Heart right ventricle (tissue), 16 donors: Measurements from ENCODE around the gene CEP164. TPM values are rescaled to one million over a fixed set of nuclear protein-coding genes. Genes with fewer than 3 reads are reported as not detected.
"Not testable (repeated sequence)": the region's sequence is repeated elsewhere in the genome, so short reads cannot be mapped to it uniquely, and the experiment has no call there.

Experiments used
- ATAC-seq, 8 donors: fragments of 200-7000 bp; cut with Tn5 transposase; one replicate each; pipeline ENCODE4 v1.9.1; 2020; ENCODE audit warnings: mild to moderate bottlenecking in 8 of 8, moderate library complexity in 8 of 8, moderate number of reproducible peaks in 1 of 8
- DNase-seq, 2 donors: peaks; one replicate each; pipeline ENCODE4 v3.0.0-alpha.2; 2020
- H3K27ac ChIP-seq, 10 donors: fragments of 200-600 bp; sonication (generic) in 2 of 10; one replicate each; pipeline versions ENCODE4 v1.5.0 to v1.8.0; 2020 to 2022; ENCODE audit warnings: mild to moderate bottlenecking in 3 of 10
- H3K27me3 ChIP-seq, 7 donors: fragments of 200-600 bp; one replicate each; pipeline ENCODE4 v1.8.0; 2021 to 2022; ENCODE audit warnings: mild to moderate bottlenecking in 2 of 7
- H3K36me3 ChIP-seq, 9 donors: fragments of 200-600 bp; sonication (generic) in 1 of 9; one replicate each; pipeline versions ENCODE4 v1.5.0 to v1.8.0; 2020 to 2022; ENCODE audit warnings: mild to moderate bottlenecking in 2 of 9
- H3K4me1 ChIP-seq, 9 donors: fragments of 200-600 bp; sonication (generic) in 1 of 9; one replicate each; pipeline versions ENCODE4 v1.5.0 to v1.8.0; 2020 to 2022; ENCODE audit warnings: mild to moderate bottlenecking in 4 of 9
- H3K4me3 ChIP-seq, 10 donors: fragments of 200-600 bp; sonication (generic) in 2 of 10; one replicate each; pipeline versions ENCODE4 v1.5.0 to v1.8.0; 2020 to 2022; ENCODE audit warnings: mild to moderate bottlenecking in 7 of 10, moderate library complexity in 2 of 10
- H3K9me3 ChIP-seq, 11 donors: fragments of 200-600 bp in 10 of 11; sonication (generic) in 2 of 11; one replicate each; pipeline versions ENCODE4 v1.5.0 to v1.8.0; 2013 to 2022; ENCODE audit warnings: mild to moderate bottlenecking in 2 of 11, control low read depth in 1 of 11, moderate library complexity in 1 of 11
- WGBS, 2 donors: extraction: QIAGEN DNeasy Blood & Tissue Kit; methylation state at CpG; one replicate each; pipeline ENCODE4 v1.1.7; 2013; ENCODE audit warnings: inconsistent platforms in 1 of 2; 5-methylcytosine and 5-hydroxymethylcytosine counted together
- intact Hi-C, 10 donors: fragments of 100-400 bp; cut with DNase I; formaldehyde crosslinking; loops; one replicate each; pipeline versions ENCODE4 v1.11.1 to v1.14.2; 2022
- polyA plus RNA-seq, 2 donors: library from polyadenylated mRNA; stranded (reverse); fragments of 200-250 nt; gene quantifications; one replicate each; pipeline ENCODE4 v1.2.3, GENCODE V29; 2013
- total RNA-seq, 10 donors: library from RNA; stranded (reverse); fragmentation: NEBNext Ultra II Directional in 3 of 10; extraction: Animal tissue kit (Norgen Biotek cat#: 25700) in 3 of 10; gene quantifications; one replicate each; pipeline versions ENCODE4 v1.2.1 to v1.2.4, GENCODE V29; 2021 to 2023
- TF ChIP-seq, protein P1 (sequence below), 9 donors: fragments of 200-600 bp; sonication (generic) in 2 of 9; IDR thresholded peaks; one replicate each; pipeline versions ENCODE4 v1.5.0 to v1.8.0; 2021 to 2022; ENCODE audit warnings: antibody characterized with exemption in 9 of 9, mild to moderate bottlenecking in 5 of 9, moderate library complexity in 1 of 9
- donor health status: Arrhythmogenic right ventricular cardiomyopathy.
- donor health status: ischemic (EF 13 %, LVEDD 7.1; RV severe dilation, severe dysfunction).
- donor health status: healthy with polysubstance abuse.
- donor health status: DM: no; HTN: yes; CAD: no.
- donor health status: DM: no; HTN: no; CAD: no.
- donor health status: ischemic (EF 25% LVEDD 6.9; RV normal size, moderate dysfunction).
- donor health status: ischemic (EF 25% LVEDD 5.7; RV mildly dilated, moderate dysfunction).
- donor health status: healthy.
- donor health status: DM: yes; HTN: yes; CAD: no.
- donor health status: Ischemic cardiomyopathy.
- donor health status: ischemic (EF 35%, LVEDD 5.7; RV mildly dilated, moderate dysfunction).
- donor health status: nonischemic (EF 11% LVEDD 7.7; RV severe dilation, severe dysfunction).
- donor health status: DM: yes; HTN: yes; CAD: no.
- donor health status: PGD.
- donor health status: ischemic (EF 29% LVEDD 5.4; RV normal size, mild dysfunction).
- donor health status: nonischemic (EF 23%, LVEDD 6.1; RV moderate dilation, normal function).

CEP164 gene
- total and polyA plus RNA-seq, 12 donors: 3.5 to 17.9 (median 6.6) TPM

DNA sequence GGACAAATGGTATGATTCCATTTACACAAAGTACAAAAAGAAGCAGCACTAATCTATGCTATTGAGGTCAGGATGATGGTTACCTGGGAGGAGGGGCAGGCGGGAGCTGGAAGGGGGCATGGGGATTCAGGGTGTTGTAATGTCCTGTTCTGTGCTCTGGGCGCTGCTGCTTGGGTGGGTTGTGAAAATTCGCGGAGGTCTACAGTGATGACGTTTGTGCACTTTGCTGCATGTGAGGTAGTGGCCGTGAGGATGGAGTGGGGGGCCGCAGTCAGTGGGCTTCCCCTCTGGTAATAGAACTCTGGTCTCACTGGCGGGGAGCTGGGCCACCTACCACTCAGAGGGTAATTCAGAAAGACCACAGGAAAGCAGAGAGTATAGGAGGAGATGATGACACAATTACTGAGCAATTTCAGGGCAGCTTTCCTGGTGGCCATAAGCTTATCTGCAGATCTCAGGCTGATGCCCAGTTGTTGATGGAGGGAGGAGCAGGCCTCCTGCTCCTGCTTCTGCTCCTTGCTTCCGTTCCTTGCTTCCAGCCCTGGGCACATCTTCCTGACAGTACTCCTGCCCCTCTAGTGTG is 121.5 kb downstream of the CEP164 start:
- no peak overlapping the region for H3K4me3 ChIP-seq
- no peak for DNase-seq
- H3K36me3 ChIP-seq: peaks cover 0 to 6% (median 0%) of the 10 kb centered on the region in 9 donors
- peaks cover 0 to 8% (median 3%) of the 10 kb centered on the region in 7 donors for H3K27me3 ChIP-seq
- WGBS, 2 donors: 88 to 93% methylated on average over 9 of the region's 9 CpGs
- TF ChIP-seq, protein P1, sequence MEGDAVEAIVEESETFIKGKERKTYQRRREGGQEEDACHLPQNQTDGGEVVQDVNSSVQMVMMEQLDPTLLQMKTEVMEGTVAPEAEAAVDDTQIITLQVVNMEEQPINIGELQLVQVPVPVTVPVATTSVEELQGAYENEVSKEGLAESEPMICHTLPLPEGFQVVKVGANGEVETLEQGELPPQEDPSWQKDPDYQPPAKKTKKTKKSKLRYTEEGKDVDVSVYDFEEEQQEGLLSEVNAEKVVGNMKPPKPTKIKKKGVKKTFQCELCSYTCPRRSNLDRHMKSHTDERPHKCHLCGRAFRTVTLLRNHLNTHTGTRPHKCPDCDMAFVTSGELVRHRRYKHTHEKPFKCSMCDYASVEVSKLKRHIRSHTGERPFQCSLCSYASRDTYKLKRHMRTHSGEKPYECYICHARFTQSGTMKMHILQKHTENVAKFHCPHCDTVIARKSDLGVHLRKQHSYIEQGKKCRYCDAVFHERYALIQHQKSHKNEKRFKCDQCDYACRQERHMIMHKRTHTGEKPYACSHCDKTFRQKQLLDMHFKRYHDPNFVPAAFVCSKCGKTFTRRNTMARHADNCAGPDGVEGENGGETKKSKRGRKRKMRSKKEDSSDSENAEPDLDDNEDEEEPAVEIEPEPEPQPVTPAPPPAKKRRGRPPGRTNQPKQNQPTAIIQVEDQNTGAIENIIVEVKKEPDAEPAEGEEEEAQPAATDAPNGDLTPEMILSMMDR (IDR thresholded peaks at IDR 0.05): no peak
- no peak for ATAC-seq
- intact Hi-C loops: loop anchor here in 1 of 10 donors (2.0 kb wide), 1 partner anchor 18 kb away; no protein-coding TSS in a partner anchor
- no peak overlapping the region for H3K27ac ChIP-seq
- peaks cover 0 to 5% (median 0%) of the 10 kb centered on the region in 9 donors for H3K4me1 ChIP-seq
- H3K9me3 ChIP-seq: peaks cover 0 to 18% (median 5%) of the 10 kb centered on the region in 11 donors

DNA sequence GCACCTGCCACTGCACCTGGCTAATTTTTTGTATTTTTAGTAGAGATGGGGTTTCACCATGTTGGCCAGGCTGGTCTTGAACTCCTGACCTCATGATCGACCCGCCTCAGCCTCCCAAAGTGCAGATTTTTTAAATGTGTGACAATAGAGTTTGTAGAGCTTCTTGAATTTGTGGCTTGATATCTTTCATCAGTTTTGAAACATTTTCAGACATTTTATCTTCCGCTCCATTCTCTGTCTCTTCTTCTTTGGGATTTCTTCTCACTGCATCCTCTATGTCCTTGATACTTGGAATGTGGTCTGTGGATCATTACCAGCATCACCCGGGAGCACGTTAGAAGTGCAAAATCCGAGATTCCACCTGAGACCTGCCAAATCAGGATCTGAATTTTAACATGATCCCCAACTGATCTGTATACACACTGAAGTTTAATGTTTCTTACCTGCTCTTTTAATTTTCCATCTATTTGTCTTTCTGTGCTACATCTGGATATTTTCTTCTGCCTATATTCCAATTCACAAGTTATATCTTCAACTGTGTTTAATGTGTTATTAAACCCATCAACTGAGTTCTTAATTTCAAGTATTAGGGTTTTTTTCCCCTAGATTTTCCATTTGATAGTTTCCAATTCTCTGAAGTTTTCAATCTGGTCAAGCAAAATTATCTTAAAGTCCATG is 126.4 kb downstream of the CEP164 start:
- Histone ChIP-seq H3K27ac (no peak overlapping the region), H3K4me1 (no peaks in the 10 kb centered on the region), H3K9me3 (peaks cover 0 to 30% (median 9%) of the 10 kb centered on the region in 11 donors), H3K36me3 (peaks cover 0 to 8% (median 0%) of the 10 kb centered on the region in 9 donors), H3K27me3 (no peaks in the 10 kb centered on the region), H3K4me3 (no peak overlapping the region)
- 93 to 96% methylated on average over 6 of the region's 6 CpGs for WGBS, 2 donors
- DNase-seq (no peak), ATAC-seq (no peak)
- TF ChIP-seq, protein P1 (IDR thresholded peaks at IDR 0.05): no peak
- intact Hi-C loops: loop anchor here in 1 of 10 donors (10.0 kb wide), 1 partner anchor 591 kb away; no protein-coding TSS in a partner anchor

DNA sequence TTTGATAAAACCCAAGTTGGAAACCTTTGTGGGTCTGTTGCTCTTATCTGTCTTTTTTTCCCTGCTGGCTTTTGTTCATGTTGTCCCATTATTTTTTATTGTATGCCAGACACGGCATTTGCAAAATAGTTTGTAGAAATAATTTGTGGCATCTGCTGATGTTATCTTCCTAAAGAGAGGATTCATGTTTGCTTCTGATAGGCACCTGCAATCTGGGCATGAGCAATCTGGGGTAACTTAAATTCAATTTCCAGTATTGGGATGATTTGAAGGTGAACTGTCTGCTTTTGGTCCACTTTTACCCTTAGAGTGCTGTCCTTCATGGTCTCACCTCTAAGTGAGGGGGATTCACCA is 126.9 kb downstream of the CEP164 start:
- Histone ChIP-seq H3K4me1 (no peaks in the 10 kb centered on the region), H3K4me3 (no peak overlapping the region), H3K27ac (no peak overlapping the region), H3K9me3 (peaks cover 0 to 30% (median 9%) of the 10 kb centered on the region in 11 donors), H3K36me3 (peaks cover 0 to 7% (median 0%) of the 10 kb centered on the region in 9 donors), H3K27me3 (no peaks in the 10 kb centered on the region)
- no peak for DNase-seq
- 82 to 94% methylated on average over 1 of the region's 1 CpG for WGBS, 2 donors
- TF ChIP-seq, protein P1 (IDR thresholded peaks at IDR 0.05): no peak
- intact Hi-C loops: loop anchor here in 1 of 10 donors (10.0 kb wide), 1 partner anchor 590 kb away; no protein-coding TSS in a partner anchor
- no peak for ATAC-seq

DNA sequence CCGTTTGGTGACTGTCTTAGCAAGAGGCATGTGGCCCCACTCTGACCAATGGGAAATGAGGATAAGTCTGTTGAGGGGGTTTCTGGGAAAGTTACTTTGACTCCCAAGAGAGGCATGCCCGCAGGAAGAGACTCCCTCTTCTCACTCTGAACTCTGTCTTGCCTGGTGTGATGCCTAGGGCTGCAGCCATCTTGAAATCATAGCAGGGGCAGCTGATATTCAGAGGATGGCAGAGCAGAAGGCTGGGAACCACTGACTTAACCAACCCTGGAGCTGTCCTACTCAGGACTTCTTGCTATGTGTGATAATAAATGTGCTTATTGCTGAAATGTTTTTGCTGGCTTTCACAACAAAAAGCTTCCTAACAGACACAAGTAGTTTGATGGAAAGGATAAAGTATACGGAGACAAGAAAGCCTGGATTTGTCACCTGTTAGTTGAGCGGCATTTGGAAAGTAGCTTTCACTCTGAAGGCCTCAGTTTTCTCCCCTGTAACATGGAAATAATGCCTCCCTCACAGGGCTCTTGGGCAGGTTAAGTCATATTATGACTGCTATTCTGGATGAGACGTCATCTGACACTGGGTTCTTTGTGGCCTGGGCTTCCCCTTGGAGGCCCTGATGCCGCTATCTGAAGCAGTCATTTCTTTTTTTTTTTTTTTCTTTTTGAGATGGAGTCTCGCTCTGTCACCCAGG is 128.5 kb downstream of the CEP164 start:
- Histone ChIP-seq H3K27me3 (no peaks in the 10 kb centered on the region), H3K4me3 (no peak overlapping the region), H3K4me1 (no peaks in the 10 kb centered on the region), H3K27ac (no peak overlapping the region), H3K36me3 (peaks cover 0 to 7% (median 0%) of the 10 kb centered on the region in 9 donors), H3K9me3 (peaks cover 0 to 30% (median 9%) of the 10 kb centered on the region in 11 donors)
- TF ChIP-seq, protein P1 (IDR thresholded peaks at IDR 0.05): no peak
- intact Hi-C loops: loop anchor here in 1 of 10 donors (10.0 kb wide), 1 partner anchor 589 kb away; no protein-coding TSS in a partner anchor
- ATAC-seq: no peak
- no peak for DNase-seq
- WGBS, 2 donors: 88 to 91% methylated on average over 7 of the region's 7 CpGs

DNA sequence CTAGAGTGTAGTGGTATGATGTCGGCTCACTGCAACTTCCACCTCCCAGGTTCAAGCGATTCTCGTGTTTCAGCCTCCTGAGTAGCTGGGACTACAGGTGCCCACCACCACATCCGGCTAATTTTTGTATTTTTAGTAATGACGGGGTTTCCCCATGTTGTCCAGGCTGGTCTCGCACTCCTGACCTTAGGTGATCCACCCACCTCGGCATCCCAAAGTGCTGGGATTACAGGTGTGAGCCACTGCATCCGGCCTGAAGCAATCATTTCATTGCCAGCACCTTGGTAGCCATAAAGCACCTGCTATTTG is 129.0 kb downstream of the CEP164 start:
- H3K36me3 ChIP-seq, H3K4me1 ChIP-seq, H3K27me3 ChIP-seq, ATAC-seq, DNase-seq, H3K4me3 ChIP-seq, H3K27ac ChIP-seq: not testable (repeated sequence)
- H3K9me3 ChIP-seq: peaks cover 0 to 30% (median 9%) of the 10 kb centered on the region in 11 donors
- WGBS, 2 donors: 94 to 96% methylated on average over 8 of the region's 8 CpGs
- intact Hi-C loops: loop anchor here in 1 of 10 donors (10.0 kb wide), 1 partner anchor 588 kb away; no protein-coding TSS in a partner anchor
